GM12801 (cell line): ENCODE results near the gene FCN1.

ENCODE experiments used
- CTCF ChIP-seq: IDR thresholded peaks from one replicate; pipeline ENCODE4 v1.5.1; 2011; ENCODE audit warnings: control low read depth; ENCODE audit not compliant: insufficient read length; ENCODE audit errors: extremely low read depth

FCN1 gene

GRCh38 chr9:134914501-134914834, 3.2 kb downstream of the FCN1 start:
- TF ChIP-seq CTCF = no peak

- no peak for TF ChIP-seq CTCF
These were observed 3.8 kb downstream of the FCN1 start for GRCh38 chr9:134913713-134914500.

GRCh38 chr9:134913041-134913712, 4.5 kb downstream of the FCN1 start:
- no peak for TF ChIP-seq CTCF

GRCh38 chr9:134912126-134912840, 5.4 kb downstream of the FCN1 start:
- TF ChIP-seq CTCF = no peak

GRCh38 chr9:134909511-134910481, 7.9 kb downstream of the FCN1 start:
- no peak for TF ChIP-seq CTCF

GRCh38 chr9:134908524-134909309, 9.0 kb downstream of the FCN1 start:
- TF ChIP-seq CTCF = no peak
